VCaP (cell line): ENCODE results near the gene DUSP19.

Experiments
- H3K27ac ChIP-seq: fragments of 450-650 bp; 2 replicates; pipeline ENCODE4 v1.5.1; 2017
- TF ChIP-seq, protein P1 (sequence below): fragments of 450-650 bp; conservative IDR thresholded peaks from 2 replicates; pipeline ENCODE4 v1.5.1; 2017; ENCODE audit warnings: mild to moderate bottlenecking, moderate library complexity

Gene DUSP19

DNA sequence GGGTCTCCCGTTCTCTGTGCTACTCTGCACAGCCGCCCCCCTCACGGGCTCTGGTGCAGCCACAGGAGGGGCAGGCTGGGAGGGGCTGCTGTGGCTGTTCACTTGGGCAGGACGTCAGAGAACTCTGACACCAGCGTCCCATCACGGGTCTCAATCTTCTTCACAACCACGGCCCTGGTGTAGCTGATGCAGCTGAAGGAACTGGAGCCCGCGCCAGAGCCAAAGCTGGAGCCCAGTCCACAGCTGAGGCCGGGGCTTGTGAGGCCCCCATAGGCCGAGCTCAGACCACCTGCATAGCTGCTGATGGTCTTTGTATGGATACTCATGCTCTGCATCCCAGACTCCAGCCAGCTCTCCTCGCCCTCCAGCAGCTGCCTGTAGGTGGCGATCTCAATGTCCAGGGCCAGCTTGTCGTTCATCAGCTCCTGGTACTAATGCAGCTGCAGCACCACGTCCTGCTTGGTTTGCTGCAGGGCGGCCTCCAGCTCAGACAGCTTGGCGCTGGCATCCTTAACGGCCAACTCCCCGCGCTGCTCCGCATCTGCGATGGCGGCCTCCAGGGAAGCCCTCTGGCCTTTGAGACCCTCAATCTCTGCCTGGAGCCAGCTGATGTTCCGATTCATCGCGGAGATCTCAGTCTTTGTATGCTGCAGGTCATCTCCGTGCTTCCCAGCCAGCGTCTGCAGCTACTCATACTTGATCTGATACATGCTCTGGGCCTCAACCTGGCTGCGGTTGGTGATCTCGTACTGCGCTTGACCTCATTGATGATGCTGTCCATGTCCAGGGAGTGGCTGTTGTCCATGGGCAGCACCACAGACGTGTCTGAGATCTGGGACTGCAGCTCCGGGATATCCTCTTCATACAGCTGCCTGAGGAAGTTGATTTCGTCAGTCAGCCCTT, 7.4 kb upstream of the DUSP19 start:
- TF ChIP-seq, protein P1, sequence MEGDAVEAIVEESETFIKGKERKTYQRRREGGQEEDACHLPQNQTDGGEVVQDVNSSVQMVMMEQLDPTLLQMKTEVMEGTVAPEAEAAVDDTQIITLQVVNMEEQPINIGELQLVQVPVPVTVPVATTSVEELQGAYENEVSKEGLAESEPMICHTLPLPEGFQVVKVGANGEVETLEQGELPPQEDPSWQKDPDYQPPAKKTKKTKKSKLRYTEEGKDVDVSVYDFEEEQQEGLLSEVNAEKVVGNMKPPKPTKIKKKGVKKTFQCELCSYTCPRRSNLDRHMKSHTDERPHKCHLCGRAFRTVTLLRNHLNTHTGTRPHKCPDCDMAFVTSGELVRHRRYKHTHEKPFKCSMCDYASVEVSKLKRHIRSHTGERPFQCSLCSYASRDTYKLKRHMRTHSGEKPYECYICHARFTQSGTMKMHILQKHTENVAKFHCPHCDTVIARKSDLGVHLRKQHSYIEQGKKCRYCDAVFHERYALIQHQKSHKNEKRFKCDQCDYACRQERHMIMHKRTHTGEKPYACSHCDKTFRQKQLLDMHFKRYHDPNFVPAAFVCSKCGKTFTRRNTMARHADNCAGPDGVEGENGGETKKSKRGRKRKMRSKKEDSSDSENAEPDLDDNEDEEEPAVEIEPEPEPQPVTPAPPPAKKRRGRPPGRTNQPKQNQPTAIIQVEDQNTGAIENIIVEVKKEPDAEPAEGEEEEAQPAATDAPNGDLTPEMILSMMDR = no peak
- H3K27ac ChIP-seq = no peak overlapping the region

- H3K27ac ChIP-seq = no peak overlapping the region
- TF ChIP-seq, protein P1 = no peak
These were observed 6.4 kb upstream of the DUSP19 start for GRCh38 chr2:183072177-183072576.

- H3K27ac ChIP-seq = peak overlapping the region; percentile 85
- TF ChIP-seq, protein P1 = no peak
These were observed 434 bp upstream of the DUSP19 start for GRCh38 chr2:183078163-183078463.

DNA sequence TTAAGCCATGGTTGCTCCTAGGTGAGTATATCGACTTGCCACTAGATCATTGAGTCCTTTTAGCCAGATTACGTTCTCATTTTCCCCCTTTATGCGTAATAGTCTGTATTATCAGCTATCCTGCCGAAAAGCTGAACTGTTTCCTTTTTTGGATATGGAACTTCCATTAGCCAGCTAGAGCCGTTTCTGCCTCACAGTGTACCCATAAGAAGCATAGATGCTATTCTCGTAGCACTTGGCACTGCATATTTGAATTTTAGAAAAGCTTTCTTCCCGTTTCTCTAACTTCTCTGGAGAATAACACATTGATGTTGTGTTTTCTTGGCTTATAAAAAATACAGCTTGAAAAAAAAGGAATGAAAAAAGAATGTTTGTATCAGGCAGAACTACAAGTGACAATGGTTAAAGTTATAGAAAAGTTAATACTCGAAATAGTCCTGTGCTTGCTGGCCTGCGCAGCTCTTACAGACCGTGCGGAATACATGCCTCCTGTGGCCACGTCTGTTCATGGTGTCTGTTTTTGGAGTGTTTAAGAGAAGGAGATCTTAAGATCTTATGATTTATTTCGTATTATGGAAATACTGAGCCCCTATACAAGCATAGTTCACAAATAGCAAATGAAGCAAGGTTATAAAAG, 710 bp downstream of the DUSP19 start:
- peak overlapping the region; percentile 85 for H3K27ac ChIP-seq
- TF ChIP-seq, protein P1 = no peak

DNA sequence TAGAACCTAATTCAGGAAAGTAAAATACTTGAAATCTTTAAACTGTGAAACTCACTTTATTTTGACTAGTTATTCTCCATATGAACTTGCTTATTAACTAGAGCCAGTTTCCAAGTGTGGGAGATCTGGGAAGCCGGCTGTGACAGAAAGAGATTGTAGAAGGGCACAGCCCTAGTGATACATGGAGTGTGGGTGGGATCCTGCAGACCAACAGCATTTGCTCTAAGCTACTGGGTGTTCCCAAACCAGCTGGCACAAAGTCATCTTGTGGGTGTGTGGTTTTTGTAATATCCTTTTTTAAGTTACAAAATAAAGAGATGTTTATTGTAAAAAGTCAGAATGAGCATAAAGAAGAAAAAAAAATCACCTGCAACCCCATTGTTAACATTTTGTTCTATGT, 3.4 kb downstream of the DUSP19 start:
- TF ChIP-seq, protein P1 = no peak
- H3K27ac ChIP-seq = no peak overlapping the region

GRCh38 chr2:183088061-183088460, 9.5 kb downstream of the DUSP19 start:
- H3K27ac ChIP-seq = no peak overlapping the region
- TF ChIP-seq, protein P1 = no peak

GRCh38 chr2:183089192-183089851, 10.8 kb downstream of the DUSP19 start:
- no peak overlapping the region for H3K27ac ChIP-seq
- TF ChIP-seq, protein P1 = no peak
